GM13976 (cell line): Measurements from ENCODE around the gene PRELID1.

ENCODE experiments used
- DNase-seq: peaks from one replicate; pipeline ENCODE4 v3.0.0; 2012; ENCODE audit warnings: low spot score
- in situ Hi-C: fragments of 300-500 bp; cut with MboI; formaldehyde crosslinking; loops from one replicate; pipeline ENCODE4 v1.12.0; 2022; ENCODE audit warnings: low sequenced_read_pairs, mixed read lengths, inconsistent platforms; ENCODE audit not compliant: unreplicated experiment
- TF ChIP-seq, protein P1 (sequence below): IDR thresholded peaks from 2 replicates; pipeline ENCODE4 v1.5.1; 2012; ENCODE audit warnings: borderline replicate concordance, mild to moderate bottlenecking; ENCODE audit not compliant: insufficient read depth; ENCODE audit errors: extremely low read depth, missing control alignments, control extremely low read depth

The PRELID1 gene

DNA sequence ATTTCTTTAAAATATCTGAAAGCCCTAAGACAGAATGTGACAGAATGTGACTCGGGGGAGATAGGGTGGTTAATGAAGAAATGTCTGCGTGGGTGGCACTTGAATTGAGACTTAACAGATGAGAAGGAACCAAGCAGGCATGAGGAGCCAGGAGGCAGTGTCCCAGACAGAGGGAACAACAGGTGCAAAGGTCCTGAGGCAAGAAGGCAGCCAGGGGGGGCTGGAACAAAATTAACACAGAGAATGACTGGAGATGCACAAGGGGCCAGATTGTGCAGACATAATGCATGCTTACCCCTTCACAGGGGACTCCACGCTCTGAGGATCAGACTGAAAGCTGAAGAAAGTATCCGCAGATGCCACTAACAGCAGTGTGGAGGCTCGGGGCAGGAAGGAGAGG, 46.2 kb downstream of the PRELID1 start:
- in situ Hi-C loops: no loop called here

DNA sequence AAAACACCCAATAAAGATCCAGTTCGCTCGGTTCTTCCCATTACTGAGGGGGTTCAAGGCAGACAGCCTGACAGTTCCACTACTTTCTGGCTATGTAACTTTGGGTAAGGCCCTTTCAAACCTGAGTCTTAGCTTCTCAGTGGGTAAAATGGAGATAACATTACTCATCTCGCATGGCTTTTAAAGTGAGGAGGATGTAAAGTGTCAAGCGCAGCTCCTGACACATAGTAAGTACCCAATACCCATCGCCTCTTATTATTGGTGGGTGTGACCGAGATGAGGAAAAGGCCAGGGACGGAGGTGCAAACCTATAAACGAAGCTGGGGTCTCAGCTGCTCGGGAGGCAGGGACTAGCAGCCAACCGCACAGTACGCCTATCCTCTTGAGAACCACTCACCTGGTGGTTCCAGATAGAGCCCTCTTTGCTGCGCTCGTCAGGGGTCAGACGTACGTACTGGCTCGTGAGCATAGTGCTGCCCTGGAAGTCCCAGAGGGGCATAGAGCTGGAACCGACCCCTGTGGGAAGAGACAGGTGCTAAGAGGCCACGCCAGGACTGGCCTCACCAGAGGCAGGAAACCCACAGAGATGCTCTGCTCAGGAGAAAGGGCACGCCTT, 47.3 kb downstream of the PRELID1 start:
- TF ChIP-seq, protein P1, sequence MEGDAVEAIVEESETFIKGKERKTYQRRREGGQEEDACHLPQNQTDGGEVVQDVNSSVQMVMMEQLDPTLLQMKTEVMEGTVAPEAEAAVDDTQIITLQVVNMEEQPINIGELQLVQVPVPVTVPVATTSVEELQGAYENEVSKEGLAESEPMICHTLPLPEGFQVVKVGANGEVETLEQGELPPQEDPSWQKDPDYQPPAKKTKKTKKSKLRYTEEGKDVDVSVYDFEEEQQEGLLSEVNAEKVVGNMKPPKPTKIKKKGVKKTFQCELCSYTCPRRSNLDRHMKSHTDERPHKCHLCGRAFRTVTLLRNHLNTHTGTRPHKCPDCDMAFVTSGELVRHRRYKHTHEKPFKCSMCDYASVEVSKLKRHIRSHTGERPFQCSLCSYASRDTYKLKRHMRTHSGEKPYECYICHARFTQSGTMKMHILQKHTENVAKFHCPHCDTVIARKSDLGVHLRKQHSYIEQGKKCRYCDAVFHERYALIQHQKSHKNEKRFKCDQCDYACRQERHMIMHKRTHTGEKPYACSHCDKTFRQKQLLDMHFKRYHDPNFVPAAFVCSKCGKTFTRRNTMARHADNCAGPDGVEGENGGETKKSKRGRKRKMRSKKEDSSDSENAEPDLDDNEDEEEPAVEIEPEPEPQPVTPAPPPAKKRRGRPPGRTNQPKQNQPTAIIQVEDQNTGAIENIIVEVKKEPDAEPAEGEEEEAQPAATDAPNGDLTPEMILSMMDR: no peak
- no peak for DNase-seq
- in situ Hi-C loops: no loop called here

More for the DNA sequence above, 46.2 kb downstream of the PRELID1 start:
- TF ChIP-seq, protein P1: no peak
- no peak for DNase-seq

DNA sequence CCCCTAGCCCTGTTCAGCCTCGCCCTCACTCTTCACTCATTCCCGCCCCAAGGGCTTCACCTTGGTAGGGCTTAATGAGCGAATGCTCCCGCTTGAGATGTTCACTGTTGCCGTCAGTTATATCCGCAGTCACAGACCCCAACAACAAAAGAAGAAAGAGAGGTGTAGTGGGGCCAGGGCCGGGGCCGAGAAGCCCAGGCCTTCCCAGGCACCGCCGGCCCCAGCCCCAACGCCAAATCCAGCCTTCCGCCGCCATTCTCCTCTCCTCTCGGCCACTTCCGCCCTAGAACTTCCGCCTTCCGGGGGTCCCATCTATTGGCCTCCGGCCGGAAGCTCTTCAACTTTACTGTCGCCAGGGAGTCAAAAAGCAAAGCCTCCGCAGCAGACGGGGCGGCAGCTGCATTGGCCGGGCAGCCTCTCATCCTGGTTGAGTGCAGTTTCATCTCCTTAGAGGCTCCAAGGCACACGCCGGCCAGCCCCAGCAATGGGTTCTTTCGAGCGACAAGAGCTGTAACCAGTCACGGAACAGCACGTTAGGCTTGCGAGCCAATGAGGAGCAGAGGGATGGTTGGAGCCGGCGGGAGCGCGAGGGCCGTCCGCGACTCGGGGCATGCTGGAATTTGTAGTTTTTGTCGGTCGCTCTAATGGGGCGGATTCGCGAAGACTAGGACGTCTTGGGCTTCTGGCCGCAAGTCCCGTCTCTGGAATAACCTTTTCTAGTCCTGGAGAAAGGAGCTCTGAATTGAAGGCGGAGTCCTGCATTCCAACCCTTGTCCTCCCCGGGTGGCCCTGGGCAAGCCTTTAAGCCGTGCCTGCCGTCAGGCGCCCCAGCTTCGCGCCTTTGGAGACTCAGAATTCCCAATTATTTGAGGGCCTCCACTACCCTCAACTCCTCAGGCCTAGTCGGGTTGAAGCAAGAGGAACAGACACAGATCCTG, 48.1 kb downstream of the PRELID1 start, which contains the start of gene LMAN2:
TSS of gene LMAN2 (minus strand) at position 277 of the 938 bp plus-strand sequence. CDS start at position 256, 21 bp downstream.
- DNase-seq: peak; percentile 96
- in situ Hi-C loops: no loop called here
- TF ChIP-seq, protein P1: no peak

DNA sequence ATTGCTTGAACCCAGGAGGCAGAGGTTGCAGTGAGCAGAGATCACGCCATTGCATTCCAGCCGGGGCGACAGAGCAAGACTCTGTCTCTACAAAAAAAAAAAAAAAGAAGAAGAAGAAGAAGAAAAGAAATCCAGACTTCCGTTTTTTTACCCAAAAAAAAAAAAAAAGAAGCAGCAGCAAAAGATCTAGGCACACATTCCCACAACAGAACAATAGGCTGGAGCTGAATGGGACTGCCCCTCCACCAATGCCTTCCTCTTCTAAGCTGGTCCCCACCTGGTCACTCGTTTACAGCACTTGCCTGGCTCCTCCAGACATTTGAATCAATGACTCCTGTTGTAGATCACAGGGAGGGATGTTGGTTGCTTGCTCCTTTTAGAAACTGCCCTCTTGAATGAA, 49.5 kb downstream of the PRELID1 start:
- no peak for DNase-seq
- TF ChIP-seq, protein P1: no peak
- in situ Hi-C loops: no loop called here

DNA sequence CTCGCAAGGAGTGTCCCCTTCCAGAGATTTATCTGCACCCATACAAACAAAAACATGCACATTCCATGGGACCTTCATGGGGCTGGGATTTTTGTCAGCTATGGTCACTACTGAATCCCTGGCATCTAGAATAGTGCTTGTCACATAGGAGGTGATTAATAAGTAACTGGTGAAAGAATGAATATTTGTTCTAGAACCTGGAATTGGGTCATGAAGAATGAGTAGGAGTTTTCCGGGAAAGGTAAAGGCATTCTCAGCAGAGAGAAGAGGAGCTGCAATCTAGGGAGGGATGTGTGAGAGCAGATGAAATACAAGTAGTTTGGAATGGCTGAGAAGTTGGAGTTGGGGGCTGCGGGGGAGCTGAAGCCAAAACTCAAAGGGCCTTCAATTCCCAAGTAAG, 50.7 kb downstream of the PRELID1 start:
- no peak for DNase-seq
- TF ChIP-seq, protein P1: no peak
- in situ Hi-C loops: no loop called here

DNA sequence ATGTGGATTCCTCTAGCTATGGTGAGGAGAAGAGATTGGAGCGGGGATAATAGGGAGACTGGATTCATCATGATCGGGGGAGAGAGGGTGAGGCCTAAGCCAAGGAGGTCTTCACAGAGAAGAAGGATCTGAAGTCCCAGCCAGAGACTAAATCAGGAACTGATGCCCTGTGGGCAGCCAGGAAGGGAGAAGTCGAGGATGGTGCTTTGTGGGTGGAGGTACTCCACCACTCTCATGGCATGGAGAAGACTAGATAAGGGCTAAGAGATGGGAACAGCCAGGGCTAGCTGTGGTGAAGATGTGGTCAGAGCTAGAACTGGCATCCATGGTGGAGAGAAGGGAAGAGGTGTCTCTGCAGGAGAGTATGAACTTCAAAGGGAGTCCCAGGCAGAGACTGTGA, 51.1 kb downstream of the PRELID1 start:
- in situ Hi-C loops: no loop called here
- TF ChIP-seq, protein P1: no peak
- DNase-seq: no peak
